Lower lobe of right lung (tissue), 2 donors: ENCODE measurements around the gene RPL10. TPM values are rescaled to one million over a fixed set of nuclear protein-coding genes. Genes with fewer than 3 reads are reported as not detected.

Experiments used
- ATAC-seq, 2 donors: fragments of 200-7000 bp; cut with Tn5 transposase; one replicate each; pipeline ENCODE4 v1.9.1; 2020 to 2022; ENCODE audit warnings: mild to moderate bottlenecking in 2 of 2, moderate library complexity in 2 of 2
- DNase-seq: peaks from one replicate; pipeline ENCODE4 v3.0.0-alpha.2; 2020
- H3K27ac ChIP-seq: fragments of 200-600 bp; one replicate; pipeline ENCODE4 v1.8.0; 2022
- H3K27me3 ChIP-seq: fragments of 200-600 bp; one replicate; pipeline ENCODE4 v1.8.0; 2022; ENCODE audit warnings: low read depth
- H3K36me3 ChIP-seq: fragments of 200-600 bp; one replicate; pipeline ENCODE4 v1.8.0; 2022; ENCODE audit warnings: mild to moderate bottlenecking
- H3K4me1 ChIP-seq: fragments of 200-600 bp; one replicate; pipeline ENCODE4 v1.8.0; 2022
- H3K4me3 ChIP-seq: fragments of 200-600 bp; one replicate; pipeline ENCODE4 v1.8.0; 2022; ENCODE audit warnings: mild to moderate bottlenecking
- H3K9me3 ChIP-seq: fragments of 200-600 bp; one replicate; pipeline ENCODE4 v1.8.0; 2022
- CTCF ChIP-seq: fragments of 200-600 bp; IDR thresholded peaks from one replicate; pipeline ENCODE4 v1.8.0; 2022; ENCODE audit warnings: antibody characterized with exemption, mild to moderate bottlenecking
- intact Hi-C: fragments of 100-400 bp; cut with DNase I; formaldehyde crosslinking; loops from one replicate; pipeline ENCODE4 v1.11.0; 2022
- long read RNA-seq: library from polyadenylated mRNA; unstranded; transcript quantifications from one replicate; pipeline ENCODE4 v2.0.0, GENCODE V29; 2021
- total RNA-seq: library from RNA; stranded (reverse); fragmentation: NEBNext Ultra II Directional; extraction: Animal tissue kit (Norgen Biotek cat#: 25700); gene quantifications from one replicate; pipeline ENCODE4 v1.2.1, GENCODE V29; 2021
- donor health status: DM: no; HTN: yes; CAD: no; lungs with severe emphysema.

RPL10 gene
- total RNA-seq = 2,678 TPM
- long read RNA-seq, transcript RPL10-204 (7 exons, 2,318 nt) = major isoform, 51 of 123 reads
- long read RNA-seq, transcript RPL10-201 (6 exons, 2,278 nt) = minor isoform, 33 of 123 reads
- long read RNA-seq, transcript RPL10-207 (7 exons, 657 nt) = minor isoform, 5 of 123 reads
- long read RNA-seq, partial matches to known transcripts = 28 of 123 reads
- long read RNA-seq, other reads (novel, unspliced or antisense) = 3 of 123 reads

- DNase-seq = peak; percentile 95
- Histone ChIP-seq H3K4me3 (peak within 1 kb of the TSS; percentile 74), H3K27me3 (no peaks in the 10 kb centered on the region), H3K27ac (peak within 1 kb of the TSS; percentile 99), H3K4me1 (peaks cover 14% of the 10 kb centered on the region), H3K9me3 (no peaks in the 10 kb centered on the region), H3K36me3 (peaks cover 27% of the 10 kb centered on the region)
- no peak for TF ChIP-seq CTCF
- intact Hi-C loops = no loop called here
- peak; percentile 94 to 97 for ATAC-seq
Measured at GRCh38 chrX:154397888-154398667, at the start of gene RPL10. TSS of gene RPL10 (plus strand) at chrX:154398377. CDS start at chrX:154398520, 143 bp downstream.

- H3K36me3 ChIP-seq = peaks cover 52% of the 10 kb centered on the region
- no peak overlapping the region for H3K27ac ChIP-seq
Measured at GRCh38 chrX:154348646-154349358, 49.4 kb upstream of the RPL10 start.

GRCh38 chrX:154349359-154349935, 48.7 kb upstream of the RPL10 start:
- Histone ChIP-seq H3K27me3 (no peaks in the 10 kb centered on the region), H3K27ac (no peak overlapping the region), H3K9me3 (no peaks in the 10 kb centered on the region), H3K36me3 (peaks cover 59% of the 10 kb centered on the region), H3K4me3 (no peak overlapping the region), H3K4me1 (peaks cover 27% of the 10 kb centered on the region)
- ATAC-seq = no peak
- no peak for TF ChIP-seq CTCF
- DNase-seq = peak; percentile 37
- intact Hi-C loops = no loop called here

More at GRCh38 chrX:154348646-154349358, 49.4 kb upstream of the RPL10 start:
- H3K4me3 ChIP-seq = no peak overlapping the region
- TF ChIP-seq CTCF = no peak
- peaks cover 25% of the 10 kb centered on the region for H3K4me1 ChIP-seq
- no peaks in the 10 kb centered on the region for H3K27me3 ChIP-seq
- H3K9me3 ChIP-seq = no peaks in the 10 kb centered on the region
- ATAC-seq (no peak), DNase-seq (peak; percentile 32)
- intact Hi-C loops = no loop called here

GRCh38 chrX:154349979-154350378, 48.2 kb upstream of the RPL10 start:
- no peak for ATAC-seq
- Histone ChIP-seq H3K36me3 (peaks cover 64% of the 10 kb centered on the region), H3K9me3 (no peaks in the 10 kb centered on the region), H3K27me3 (no peaks in the 10 kb centered on the region), H3K4me1 (peaks cover 27% of the 10 kb centered on the region), H3K27ac (no peak overlapping the region), H3K4me3 (no peak overlapping the region)
- TF ChIP-seq CTCF = no peak
- intact Hi-C loops = no loop called here
- DNase-seq = peak; percentile 20

GRCh38 chrX:154350429-154351182, 47.6 kb upstream of the RPL10 start:
- H3K4me1 ChIP-seq = peaks cover 28% of the 10 kb centered on the region
- H3K36me3 ChIP-seq = peaks cover 70% of the 10 kb centered on the region
- no peaks in the 10 kb centered on the region for H3K9me3 ChIP-seq
- ATAC-seq (no peak), DNase-seq (peak; percentile 6)
- no peaks in the 10 kb centered on the region for H3K27me3 ChIP-seq
- H3K27ac ChIP-seq = no peak overlapping the region
- no peak for TF ChIP-seq CTCF
- no peak overlapping the region for H3K4me3 ChIP-seq
- intact Hi-C loops = no loop called here
